ENCODE data around the gene RRP36. TPM values are rescaled to one million over a fixed set of nuclear protein-coding genes. Genes with fewer than 3 reads are reported as not detected.

RRP36 gene
- total RNA-seq, 2 donors from 2014 or later, result 28.3 to 29.7 TPM

- intact Hi-C loops (cut with DNase I), result no loop called here
- Histone ChIP-seq H3K4me3 (no peak overlapping the region), H3K27ac (no peak overlapping the region), H3K4me1 (peaks cover 44% of the 10 kb centered on the region), H3K9me3 (no peaks in the 10 kb centered on the region), H3K36me3 (replicated peaks in 1 of 2; ENCODE audit: insufficient read depth in 1 of 2, low read depth in 2 of 2) (peaks cover 0 to 5% of the 10 kb centered on the region in 2 donors), H3K27me3 (no peaks in the 10 kb centered on the region)
- WGBS, 2 donors, result 85 to 93% methylated on average over 2 to 6 of the region's 6 CpGs
- no peak for DNase-seq
- no peak for ATAC-seq
- no peak for TF ChIP-seq POLR2A (IDR thresholded peaks at IDR 0.05)
- TF ChIP-seq, protein P1, sequence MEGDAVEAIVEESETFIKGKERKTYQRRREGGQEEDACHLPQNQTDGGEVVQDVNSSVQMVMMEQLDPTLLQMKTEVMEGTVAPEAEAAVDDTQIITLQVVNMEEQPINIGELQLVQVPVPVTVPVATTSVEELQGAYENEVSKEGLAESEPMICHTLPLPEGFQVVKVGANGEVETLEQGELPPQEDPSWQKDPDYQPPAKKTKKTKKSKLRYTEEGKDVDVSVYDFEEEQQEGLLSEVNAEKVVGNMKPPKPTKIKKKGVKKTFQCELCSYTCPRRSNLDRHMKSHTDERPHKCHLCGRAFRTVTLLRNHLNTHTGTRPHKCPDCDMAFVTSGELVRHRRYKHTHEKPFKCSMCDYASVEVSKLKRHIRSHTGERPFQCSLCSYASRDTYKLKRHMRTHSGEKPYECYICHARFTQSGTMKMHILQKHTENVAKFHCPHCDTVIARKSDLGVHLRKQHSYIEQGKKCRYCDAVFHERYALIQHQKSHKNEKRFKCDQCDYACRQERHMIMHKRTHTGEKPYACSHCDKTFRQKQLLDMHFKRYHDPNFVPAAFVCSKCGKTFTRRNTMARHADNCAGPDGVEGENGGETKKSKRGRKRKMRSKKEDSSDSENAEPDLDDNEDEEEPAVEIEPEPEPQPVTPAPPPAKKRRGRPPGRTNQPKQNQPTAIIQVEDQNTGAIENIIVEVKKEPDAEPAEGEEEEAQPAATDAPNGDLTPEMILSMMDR (IDR thresholded peaks at IDR 0.05), result no peak
These were observed 9.1 kb upstream of the RRP36 start for GRCh38 chr6:43012364-43012763.

GRCh38 chr6:43013097-43013842 lies 8.2 kb upstream of the RRP36 start:
- H3K27ac ChIP-seq, result peak overlapping the region in 3 of 4 donors; percentile 53 to 78 (median 61)
- H3K36me3 ChIP-seq (replicated peaks in 1 of 2; ENCODE audit: insufficient read depth in 1 of 2, low read depth in 2 of 2), result peaks cover 0 to 7% of the 10 kb centered on the region in 2 donors
- intact Hi-C loops (cut with DNase I), result no loop called here
- no peaks in the 10 kb centered on the region for H3K27me3 ChIP-seq
- peaks cover 45% of the 10 kb centered on the region for H3K4me1 ChIP-seq
- 2 to 3% methylated on average over 23 to 25 of the region's 25 CpGs for WGBS, 2 donors
- H3K4me3 ChIP-seq, result peak overlapping the region; percentile 59 to 74
- TF ChIP-seq, protein P1 (IDR thresholded peaks at IDR 0.05), result no peak
- TF ChIP-seq POLR2A (IDR thresholded peaks at IDR 0.05), result no peak
- ATAC-seq, result no peak
- H3K9me3 ChIP-seq, result no peaks in the 10 kb centered on the region
- peak in 1 of 4 donors; percentile 20 for DNase-seq

DNA sequence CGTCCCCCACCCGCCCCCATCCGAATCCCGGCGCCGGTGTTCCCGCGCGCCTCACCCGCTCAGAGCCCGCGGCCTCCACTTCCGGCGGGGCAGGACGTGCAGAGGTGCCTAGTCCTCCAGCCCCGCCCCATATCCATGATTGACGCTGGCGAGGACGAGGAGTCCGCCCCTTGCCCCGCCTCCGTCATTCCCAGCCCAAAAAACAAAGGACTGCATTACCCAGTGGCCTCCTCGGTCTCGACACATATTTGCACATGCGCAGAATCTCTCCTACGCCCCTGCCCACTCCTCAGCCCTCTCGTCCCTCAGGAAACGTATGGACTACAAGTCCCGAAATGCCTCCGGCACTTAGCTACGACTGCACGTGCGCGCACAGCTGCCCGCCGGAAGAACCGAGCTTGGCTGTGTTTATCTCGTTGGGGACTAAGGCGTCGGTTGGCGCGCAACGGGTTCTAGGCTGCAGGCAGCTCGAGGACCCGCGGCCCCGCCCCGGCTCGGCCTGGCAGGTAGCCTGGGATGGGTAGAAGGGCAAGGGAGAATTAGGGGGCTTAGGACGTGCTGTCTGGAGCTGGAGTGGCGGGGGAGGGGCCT lies 7.5 kb upstream of the RRP36 start, which contains the start of the genes KLHDC3 and MEA1:
Gene KLHDC3 (plus strand): TSS at position 407 of the 591 bp plus-strand sequence. CDS start 2,944 bp downstream, outside the sequence.
Gene MEA1 (minus strand): TSS at position 104 of the 591 bp plus-strand sequence. CDS start 133 bp downstream, outside the sequence.
- peak within 1 kb of the TSS in 3 of 4 donors; percentile 53 to 78 (median 61) for H3K27ac ChIP-seq
- TF ChIP-seq POLR2A (IDR thresholded peaks at IDR 0.05), result peak in 2 of 3 donors; percentile 58 to 59
- TF ChIP-seq, protein P1 (IDR thresholded peaks at IDR 0.05), result no peak
- H3K4me3 ChIP-seq, result peak within 1 kb of the TSS; percentile 59 to 74
- DNase-seq (peak; percentile 99 to 100 (median 100)), ATAC-seq (peak; percentile 99)
- intact Hi-C loops (cut with DNase I), result no loop called here
- no peaks in the 10 kb centered on the region for H3K27me3 ChIP-seq
- no peaks in the 10 kb centered on the region for H3K9me3 ChIP-seq
- WGBS, 2 donors, result 0% methylated on average over 17 to 44 of the region's 51 CpGs
- peaks cover 0 to 4% of the 10 kb centered on the region in 2 donors for H3K36me3 ChIP-seq (replicated peaks in 1 of 2; ENCODE audit: insufficient read depth in 1 of 2, low read depth in 2 of 2)
- peaks cover 45% of the 10 kb centered on the region for H3K4me1 ChIP-seq

DNA sequence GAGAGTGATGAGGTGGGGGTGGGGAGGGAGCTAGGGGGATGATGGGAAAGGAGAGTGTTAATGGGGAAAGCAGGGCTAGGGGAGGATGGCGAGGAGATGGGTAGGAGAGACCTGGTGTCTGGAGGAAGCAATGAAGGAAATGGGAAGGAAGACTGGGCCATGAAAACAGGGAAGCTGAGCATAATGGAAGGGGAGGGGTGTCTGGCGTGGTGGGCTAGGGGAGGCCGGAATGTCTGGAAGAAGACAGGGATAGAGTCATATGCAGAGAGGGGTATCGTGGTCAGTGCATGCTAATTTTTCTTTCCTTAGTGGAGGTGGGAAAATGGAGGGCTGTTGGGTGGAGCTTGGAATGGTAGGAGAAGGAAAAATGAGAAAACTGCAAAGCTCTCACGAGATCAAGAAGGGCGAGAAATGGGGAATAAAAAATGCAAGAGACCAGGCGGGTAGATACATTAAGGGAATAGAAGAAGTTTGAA lies 7.0 kb upstream of the RRP36 start:
- H3K27me3 ChIP-seq, result no peaks in the 10 kb centered on the region
- H3K9me3 ChIP-seq, result no peaks in the 10 kb centered on the region
- H3K27ac ChIP-seq, result peak overlapping the region in 3 of 4 donors; percentile 13 to 78 (median 61)
- H3K4me1 ChIP-seq, result peaks cover 45% of the 10 kb centered on the region
- ATAC-seq (no peak), DNase-seq (no peak)
- no peak for TF ChIP-seq POLR2A (IDR thresholded peaks at IDR 0.05)
- TF ChIP-seq, protein P1 (IDR thresholded peaks at IDR 0.05), result no peak
- WGBS, 2 donors, result 0 to 1% methylated on average over 7 of the region's 7 CpGs
- H3K4me3 ChIP-seq, result peak overlapping the region; percentile 25 to 74
- intact Hi-C loops (cut with DNase I), result no loop called here
- peaks cover 0 to 4% of the 10 kb centered on the region in 2 donors for H3K36me3 ChIP-seq (replicated peaks in 1 of 2; ENCODE audit: insufficient read depth in 1 of 2, low read depth in 2 of 2)

All from body of pancreas (tissue), 4 donors.